DMS153 (cell line): ENCODE measurements around the gene MYH8.

ENCODE experiments used
- DNase-seq: peaks from one replicate; lab custom pipeline; 2025; lab: John Stamatoyannopoulos, UW

MYH8 gene

GRCh38 chr17:10421900-10422542 is at the start of gene MYH8:
Gene MYH8, minus strand, starts transcription at chr17:10421950. Its CDS starts 1,723 bp downstream, at chr17:10420227.
- no peak for DNase-seq

DNA sequence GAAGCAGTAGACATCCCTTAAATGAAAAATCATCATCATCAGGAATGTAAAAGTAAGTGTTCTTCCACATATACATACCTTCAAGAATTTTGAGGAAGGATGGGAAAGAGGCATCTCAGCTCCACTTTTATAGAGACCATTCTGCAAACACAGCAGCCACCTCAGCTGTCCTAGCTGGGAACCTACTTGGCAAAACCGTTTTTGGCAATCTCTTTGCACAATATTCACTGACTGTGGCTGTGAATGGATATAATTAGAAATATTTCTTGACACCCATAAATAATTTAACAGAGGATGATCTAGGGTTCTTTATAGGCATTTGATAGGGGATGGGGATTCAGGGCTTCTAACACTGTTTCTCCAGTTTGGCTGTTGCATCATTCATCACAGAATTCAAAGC is 47.7 kb upstream of the MYH8 start, which contains the start of gene MYH4:
Gene MYH4 (minus strand): TSS at position 101 of the 400 bp plus-strand sequence. CDS start 2,814 bp downstream, outside the sequence.
- DNase-seq = no peak

- DNase-seq = no peak
These were observed 41.7 kb upstream of the MYH8 start for GRCh38 chr17:10463402-10463801.

DNA sequence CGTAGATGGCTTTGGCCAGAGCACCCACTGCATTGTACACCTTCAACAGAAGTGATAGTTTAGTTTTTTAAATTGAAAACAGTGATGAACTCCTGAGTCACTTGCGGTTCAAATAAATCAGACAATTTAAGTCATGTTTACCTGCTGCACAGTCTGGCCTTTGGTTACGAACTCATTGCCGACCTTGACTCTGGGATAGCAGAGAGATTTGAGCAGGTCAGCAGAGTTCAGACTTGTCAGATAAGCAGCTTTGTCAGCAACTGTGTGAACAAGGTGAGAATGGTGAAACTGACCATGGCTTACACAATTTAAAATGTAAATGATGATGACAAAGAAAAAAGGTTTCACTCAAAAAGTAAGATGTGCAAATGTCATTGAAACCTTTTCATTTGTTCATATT is 38.3 kb upstream of the MYH8 start:
- no peak for DNase-seq

- DNase-seq = no peak
These were observed 37.0 kb upstream of the MYH8 start for GRCh38 chr17:10458701-10459100.

DNA sequence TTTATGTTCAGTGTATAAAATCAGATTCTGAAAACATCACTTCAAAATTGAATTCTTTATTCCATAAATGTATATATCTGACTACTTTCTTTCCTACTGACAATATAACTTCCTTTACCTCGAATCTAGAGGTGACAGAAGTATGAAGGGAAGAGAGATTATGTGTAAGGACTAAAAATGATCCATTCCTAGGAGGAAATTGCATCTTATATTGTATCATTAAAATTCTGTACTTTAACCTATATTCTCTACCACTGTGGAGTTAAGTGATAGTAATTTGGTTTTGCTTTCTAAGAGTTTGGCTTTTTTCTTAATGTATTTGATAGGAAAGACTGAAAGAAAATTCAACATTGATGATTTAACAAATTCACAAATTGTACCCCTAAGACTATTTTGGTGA is 36.2 kb upstream of the MYH8 start:
- no peak for DNase-seq

DNA sequence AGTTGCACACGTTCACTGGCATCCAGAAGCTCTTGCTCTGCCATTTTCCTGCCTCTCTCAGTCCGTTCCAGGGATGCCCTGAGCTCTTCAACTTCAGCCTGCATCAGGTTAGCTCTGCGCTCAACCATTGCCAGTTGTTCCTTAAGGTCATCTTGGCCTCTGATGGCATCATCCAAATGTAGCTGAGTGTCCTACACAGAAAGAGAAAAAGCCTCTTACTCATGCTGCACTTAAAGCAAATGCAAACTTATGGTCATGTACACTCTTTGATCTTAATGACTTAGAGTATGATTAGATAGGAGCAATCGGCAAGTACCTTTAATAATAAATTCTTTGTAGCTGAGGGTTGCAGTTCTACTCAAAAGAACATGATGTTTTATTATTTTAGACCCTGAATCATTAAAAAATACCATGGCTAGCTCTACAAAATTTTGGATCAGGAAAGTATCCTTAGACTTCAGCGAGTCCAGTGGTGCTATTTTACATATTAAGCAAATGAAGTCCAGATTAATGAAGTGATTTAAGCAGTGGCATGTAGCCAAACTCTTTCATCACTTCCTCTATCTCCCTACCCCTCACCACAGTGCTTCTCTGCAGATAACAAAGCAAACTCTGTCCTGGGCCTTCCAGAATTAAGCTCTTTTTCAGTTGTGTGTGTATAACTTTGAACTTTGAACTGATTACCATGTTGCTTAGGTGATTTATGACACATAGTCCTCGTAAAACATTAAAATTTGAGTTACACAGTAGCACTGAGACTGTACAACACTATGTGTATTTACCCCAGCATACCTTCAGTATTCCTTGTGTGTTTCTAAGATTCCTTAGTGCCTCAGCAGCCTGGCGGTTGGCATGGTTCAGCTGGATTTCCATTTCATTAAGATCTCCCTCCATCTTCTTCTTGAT is 25.5 kb upstream of the MYH8 start:
- DNase-seq = no peak

DNA sequence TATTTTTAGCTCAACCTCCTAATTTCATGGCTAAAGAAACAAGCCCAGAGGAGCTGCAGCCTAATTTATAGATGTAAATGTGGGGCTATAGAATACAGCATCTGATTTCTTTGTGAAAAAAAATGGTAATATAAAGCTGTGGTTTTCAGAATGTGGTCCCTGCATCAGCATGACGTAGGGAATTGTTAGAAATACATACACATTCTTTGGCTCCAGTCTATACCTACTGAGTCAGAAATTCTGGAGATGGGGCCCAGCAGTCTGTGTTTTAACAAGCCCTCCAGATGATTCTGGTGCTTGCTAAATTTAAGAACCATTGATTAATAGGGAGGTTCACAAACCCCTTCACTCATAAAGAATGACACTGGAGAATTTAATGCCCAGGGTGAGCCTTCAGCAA is 18.1 kb upstream of the MYH8 start:
- DNase-seq = no peak

GRCh38 chr17:10435096-10435495 is 13.3 kb upstream of the MYH8 start:
- DNase-seq = no peak

DNA sequence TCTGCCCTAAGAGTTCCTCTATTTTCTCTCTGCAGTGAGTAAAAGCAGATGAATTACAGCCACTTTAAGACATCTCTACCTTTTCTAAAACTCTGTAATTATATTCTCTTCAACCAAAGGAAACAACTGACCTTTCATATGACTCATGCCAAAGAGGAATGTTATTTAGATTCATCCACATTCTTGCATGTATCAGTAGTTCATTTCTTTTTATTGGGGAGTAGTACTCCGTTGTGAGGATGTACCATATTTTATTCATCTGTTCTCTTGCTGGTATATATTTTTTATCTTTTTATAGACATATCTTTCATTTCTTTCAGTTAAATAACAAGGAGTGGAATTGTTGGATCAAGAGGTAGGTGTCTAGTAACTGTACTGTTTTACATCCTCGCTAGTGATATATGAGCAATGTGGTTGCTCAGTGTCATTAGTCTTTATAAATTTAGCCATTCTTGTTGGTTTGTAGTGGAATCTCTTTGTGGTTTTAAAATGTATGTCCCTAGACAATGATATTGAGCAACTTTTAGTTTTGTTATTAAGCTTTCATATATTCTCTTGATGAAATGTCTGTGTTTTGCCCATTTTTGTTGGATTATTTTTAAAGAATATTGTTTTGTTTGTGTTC is 7.8 kb upstream of the MYH8 start:
- DNase-seq = no peak

DNA sequence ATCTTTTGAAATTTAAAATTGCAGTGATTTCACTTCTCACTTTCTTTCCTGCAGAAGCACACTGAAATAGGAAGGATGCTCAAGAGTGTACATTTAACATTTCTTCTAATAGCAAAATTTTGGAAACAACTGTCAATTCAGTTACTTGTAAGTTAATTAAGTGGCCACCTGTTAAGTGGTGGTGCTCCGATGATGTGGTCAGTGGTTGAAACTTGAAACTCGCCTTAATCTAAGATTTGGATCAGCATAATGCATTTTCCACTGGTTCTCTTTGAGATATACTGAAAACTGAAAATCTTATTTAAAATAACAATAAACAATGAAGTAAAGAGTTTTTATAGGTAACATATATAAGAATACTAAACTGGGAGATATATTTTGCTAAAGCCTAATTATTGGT is 7.0 kb upstream of the MYH8 start:
- no peak for DNase-seq

DNA sequence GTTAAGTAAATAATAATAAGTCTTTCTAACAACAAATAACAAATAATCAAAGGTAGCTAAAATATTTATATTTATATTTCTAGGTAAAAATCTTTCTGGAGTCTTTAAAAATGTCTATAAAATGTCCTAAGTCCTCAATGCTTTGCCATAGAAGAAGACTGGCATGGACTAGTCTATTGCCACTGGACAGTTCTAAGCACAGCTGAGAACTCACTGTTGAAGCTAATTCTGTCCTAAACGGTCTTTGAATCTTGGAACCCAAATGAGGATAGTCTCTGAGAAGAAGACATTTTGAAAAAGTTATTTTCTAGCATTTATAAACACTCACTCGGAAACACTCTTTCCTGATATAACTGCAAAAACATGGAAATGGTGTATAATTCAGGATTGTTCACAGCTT is 539 bp downstream of the MYH8 start:
- DNase-seq = no peak

DNA sequence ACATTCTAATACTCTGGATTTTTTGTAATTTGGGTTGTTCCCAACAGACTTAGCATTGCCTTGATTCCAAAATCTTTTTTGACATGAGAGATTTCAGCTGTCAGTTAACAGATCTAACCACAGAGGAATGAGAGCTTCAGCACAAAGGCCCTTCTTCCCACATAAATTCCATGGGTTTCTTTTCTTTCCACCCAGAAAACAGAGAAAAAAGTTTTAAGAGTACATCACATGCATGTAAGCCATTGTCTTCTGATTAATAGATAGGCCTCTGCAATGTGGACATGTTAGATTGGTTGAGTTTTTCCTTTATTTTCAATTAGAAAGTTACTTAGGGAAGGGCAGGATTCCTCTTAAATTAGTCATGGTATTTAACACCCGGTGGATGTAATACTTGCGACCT is 939 bp downstream of the MYH8 start:
- no peak for DNase-seq

- DNase-seq = no peak
These were observed 4.3 kb downstream of the MYH8 start for GRCh38 chr17:10417431-10417830.

DNA sequence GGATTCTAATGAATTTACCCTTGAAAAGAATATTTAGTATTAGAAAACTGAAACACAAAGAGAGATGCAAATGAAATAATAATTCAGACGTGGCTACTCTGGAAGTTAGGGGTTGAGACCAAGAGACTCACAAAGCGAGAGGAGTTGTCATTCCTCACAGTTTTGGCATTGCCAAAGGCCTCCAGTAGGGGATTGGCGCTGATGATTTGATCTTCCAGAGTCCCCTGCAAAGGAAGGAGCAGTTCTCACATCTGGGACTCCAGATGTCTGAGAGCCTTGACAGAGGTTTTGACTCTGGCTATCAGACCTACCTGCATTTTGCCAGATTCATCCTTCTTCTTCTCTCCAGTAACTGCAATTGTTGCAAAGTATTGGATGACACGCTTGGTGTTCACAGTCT is 6.6 kb downstream of the MYH8 start:
- DNase-seq = no peak

GRCh38 chr17:10403589-10403988 is 18.2 kb downstream of the MYH8 start:
- no peak for DNase-seq

DNA sequence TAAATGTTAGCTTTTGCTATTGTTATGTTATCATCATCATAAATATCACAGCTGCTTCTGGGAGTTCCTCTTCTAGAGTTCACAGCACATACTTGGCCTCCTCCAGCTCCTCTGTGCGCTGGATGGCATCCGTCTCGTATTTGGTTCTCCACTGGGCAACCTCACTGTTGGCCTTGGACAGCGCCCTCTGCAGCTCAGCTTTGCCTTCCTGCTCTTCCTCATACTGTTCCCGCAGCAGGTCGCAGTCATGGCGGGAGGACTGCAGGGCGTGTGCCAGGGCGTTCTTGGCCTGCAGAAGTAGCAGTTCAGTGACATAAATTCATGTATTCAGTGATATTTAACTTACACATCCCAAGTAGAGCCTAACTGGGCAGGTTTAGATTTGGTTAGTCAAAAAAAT is 23.4 kb downstream of the MYH8 start:
- DNase-seq = no peak

- no peak for DNase-seq
These were observed 25.1 kb downstream of the MYH8 start for GRCh38 chr17:10396524-10397163.

GRCh38 chr17:10394201-10394887 is 27.4 kb downstream of the MYH8 start:
- DNase-seq = no peak

- DNase-seq = no peak
These were observed 28.9 kb downstream of the MYH8 start for GRCh38 chr17:10392880-10393279.

- DNase-seq = no peak
These were observed 35.9 kb downstream of the MYH8 start for GRCh38 chr17:10385871-10386270.

DNA sequence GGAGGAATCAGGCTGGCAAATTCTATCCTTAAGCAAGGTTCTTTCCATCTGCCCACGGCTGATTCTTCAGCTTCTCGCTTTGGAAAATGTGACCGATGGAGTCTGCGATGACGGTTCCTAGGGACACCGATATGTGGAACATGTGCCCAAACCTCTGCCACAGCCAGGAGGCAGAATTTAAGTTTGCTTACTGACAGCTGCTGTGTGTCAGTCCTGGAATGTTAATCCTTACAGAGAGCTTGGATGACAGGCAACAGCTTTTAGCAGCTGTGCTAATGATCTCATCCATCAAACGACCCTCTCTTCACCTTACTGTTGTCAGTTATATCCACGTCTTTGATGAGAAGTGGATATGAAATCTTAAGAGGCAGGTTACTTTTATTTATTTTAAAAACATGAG is 37.6 kb downstream of the MYH8 start:
- DNase-seq = no peak
